GM12873 (cell line): Measurements from ENCODE around the gene WWP2.

ENCODE experiments used
- CTCF ChIP-seq: IDR thresholded peaks from 2 replicates; pipeline ENCODE4 v1.5.1; 2012; ENCODE audit warnings: low read depth, mild to moderate bottlenecking, moderate library complexity, low read length, control low read depth; ENCODE audit not compliant: insufficient read depth; ENCODE audit errors: missing control alignments

The WWP2 gene

DNA sequence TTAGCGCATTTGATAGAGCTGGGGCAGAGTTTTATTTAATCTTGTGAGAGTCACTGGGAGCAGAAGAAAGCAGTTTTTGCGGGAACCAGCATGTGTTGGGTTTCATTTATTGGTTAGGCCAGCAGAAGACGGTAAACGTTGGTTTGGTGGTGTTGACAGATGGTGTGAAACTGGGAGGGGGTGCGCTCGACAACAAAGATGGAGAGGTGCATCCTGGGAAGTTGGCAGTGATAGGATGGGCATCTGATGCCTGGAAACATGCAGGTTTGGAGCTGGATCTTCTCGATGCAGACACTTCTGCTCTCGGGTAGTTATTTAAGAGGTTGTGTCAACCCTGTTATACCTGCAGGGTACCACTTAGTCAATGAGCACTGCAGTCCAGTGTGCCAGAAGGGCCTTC is 164.1 kb downstream of the WWP2 start:
- TF ChIP-seq CTCF: no peak

GRCh38 chr16:69927056-69927757 is 165.1 kb downstream of the WWP2 start:
- TF ChIP-seq CTCF: no peak

DNA sequence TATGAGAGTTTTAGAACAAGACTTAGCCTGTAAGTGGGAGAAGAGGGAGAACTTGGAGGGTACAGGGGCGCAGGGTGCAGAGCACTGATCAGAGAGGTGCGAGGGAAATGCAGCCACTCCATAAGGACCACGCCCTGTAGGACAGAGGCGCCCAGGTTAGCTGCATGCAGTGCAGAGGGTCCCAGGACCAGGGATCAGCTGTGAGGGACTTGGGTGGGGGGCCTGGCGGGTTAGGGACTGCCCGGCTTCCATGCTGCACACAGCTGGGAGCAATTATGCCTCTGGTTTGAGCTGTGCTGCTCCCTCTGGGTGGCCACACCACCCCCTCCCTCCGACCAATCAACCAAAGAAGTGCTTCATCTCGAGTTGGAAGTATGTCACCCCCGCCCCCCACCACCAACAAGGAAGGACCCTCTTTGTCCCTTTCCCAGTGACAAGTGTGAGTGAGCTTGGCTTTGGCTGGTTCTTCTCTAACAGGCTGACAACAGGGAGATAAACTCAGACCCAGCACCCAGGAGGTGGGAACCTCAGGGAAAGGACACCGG is 166.8 kb downstream of the WWP2 start:
- TF ChIP-seq CTCF: no peak

DNA sequence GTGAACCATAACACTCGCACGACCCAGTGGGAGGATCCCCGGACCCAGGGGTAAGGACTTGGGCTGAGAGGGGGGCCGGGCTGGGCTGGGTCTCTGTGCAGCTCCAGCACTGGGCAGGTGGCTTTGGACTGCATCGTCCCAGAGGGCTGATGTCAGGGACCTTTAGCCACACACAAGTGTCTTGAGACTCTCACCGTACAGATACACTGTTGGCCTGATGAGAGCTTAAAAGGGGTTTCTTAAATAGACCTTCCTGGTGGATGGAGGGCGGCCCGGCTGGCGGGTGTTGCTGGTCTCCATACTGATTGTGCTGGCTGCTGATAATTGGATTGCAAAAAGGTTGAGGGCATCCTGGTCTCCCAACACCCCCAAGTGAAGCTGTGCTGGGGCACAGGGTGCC is 167.3 kb downstream of the WWP2 start:
- TF ChIP-seq CTCF: no peak

DNA sequence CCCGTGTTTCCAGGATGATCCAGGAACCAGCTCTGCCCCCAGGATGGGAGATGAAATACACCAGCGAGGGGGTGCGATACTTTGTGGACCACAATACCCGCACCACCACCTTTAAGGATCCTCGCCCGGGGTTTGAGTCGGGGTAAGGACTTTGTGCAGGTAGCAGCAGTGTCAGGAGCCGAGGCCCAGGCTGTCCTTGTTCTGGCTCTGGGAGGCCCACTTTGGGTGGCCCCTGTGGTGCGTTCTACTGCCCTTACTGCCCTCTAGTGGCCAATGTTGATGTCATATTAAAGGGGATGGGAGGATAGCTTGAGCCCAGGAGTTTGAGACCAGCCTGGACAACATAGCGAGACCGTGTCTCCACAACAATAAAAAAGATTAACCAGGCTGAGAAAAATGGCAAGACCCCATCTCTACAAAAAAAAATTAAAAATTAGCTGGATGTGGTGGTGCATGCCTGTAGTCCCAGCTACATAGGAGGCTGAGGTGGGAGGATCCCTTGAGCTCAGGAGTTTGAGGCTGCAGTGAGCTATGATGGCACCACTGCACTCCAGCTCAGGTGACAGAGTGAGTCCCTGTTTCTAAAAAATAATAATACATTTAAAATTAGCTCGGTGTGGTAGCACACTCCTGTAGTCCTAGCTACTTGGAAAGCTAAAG is 168.1 kb downstream of the WWP2 start:
- peak; percentile 70 for TF ChIP-seq CTCF

DNA sequence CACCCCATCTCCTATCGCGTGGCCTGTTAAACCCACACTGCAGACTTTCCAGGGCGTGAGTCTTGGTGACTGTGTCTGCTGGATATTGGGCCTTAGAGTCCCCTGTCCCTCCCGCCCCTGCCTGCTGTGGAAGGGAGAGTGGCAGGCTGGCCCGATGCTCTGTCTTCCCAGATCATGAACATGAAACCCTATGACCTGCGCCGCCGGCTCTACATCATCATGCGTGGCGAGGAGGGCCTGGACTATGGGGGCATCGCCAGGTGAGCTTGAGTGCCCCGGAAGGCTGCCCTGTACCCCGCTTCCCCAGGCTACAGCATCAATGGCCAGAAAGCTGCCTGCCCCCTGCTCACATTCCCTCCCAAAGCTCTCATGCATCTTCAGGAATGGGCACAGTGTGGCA is 169.5 kb downstream of the WWP2 start:
- TF ChIP-seq CTCF: no peak

- TF ChIP-seq CTCF: no peak
Observed at GRCh38 chr16:69932228-69932627, 170.1 kb downstream of the WWP2 start.
